Measurements from ENCODE around the gene CMTR1.

DNA sequence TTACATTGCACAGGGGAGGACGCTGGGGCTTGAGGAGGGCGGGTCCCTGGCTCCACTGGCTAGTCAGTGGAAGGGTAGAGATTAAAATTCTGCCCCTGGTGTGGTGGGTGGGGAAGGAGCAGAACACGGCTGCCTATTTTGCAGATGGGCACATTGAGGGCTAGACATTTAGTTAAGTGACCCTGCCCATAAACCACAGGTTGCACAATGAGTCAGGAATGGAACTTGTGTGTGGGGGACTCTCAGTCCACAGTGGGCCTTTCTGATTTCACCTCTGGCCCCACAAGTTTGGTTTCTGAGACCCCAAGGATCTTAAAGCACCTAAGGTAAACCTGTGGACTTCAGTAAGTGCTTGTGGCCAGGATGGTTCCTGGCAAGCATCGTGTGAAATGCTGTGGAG lies 88.7 kb downstream of the CMTR1 start:
- TF ChIP-seq, protein P1, sequence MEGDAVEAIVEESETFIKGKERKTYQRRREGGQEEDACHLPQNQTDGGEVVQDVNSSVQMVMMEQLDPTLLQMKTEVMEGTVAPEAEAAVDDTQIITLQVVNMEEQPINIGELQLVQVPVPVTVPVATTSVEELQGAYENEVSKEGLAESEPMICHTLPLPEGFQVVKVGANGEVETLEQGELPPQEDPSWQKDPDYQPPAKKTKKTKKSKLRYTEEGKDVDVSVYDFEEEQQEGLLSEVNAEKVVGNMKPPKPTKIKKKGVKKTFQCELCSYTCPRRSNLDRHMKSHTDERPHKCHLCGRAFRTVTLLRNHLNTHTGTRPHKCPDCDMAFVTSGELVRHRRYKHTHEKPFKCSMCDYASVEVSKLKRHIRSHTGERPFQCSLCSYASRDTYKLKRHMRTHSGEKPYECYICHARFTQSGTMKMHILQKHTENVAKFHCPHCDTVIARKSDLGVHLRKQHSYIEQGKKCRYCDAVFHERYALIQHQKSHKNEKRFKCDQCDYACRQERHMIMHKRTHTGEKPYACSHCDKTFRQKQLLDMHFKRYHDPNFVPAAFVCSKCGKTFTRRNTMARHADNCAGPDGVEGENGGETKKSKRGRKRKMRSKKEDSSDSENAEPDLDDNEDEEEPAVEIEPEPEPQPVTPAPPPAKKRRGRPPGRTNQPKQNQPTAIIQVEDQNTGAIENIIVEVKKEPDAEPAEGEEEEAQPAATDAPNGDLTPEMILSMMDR (IDR thresholded peaks at IDR 0.05) = no peak
- no peak for TF ChIP-seq ZFX (IDR thresholded peaks at IDR 0.05; ENCODE audit: borderline replicate concordance)

Measured in 22Rv1 (cell line).